CD8-positive, alpha-beta memory T cell (primary cell): ENCODE data around the gene TNFSF8. TPM values are rescaled to one million over a fixed set of nuclear protein-coding genes. Genes with fewer than 3 reads are reported as not detected.

Experiments
- CTCF ChIA-PET: fragments of 350-600 bp; sonication (Branson Sonifier 250); formaldehyde crosslinking; loops from one replicate; lab custom pipeline; 2021; ENCODE audit warnings: antibody characterized with exemption; lab: Charles Lee
- POLR2A ChIA-PET: fragments of 350-600 bp; sonication (Branson Sonifier 250); formaldehyde crosslinking; loops from one replicate; lab custom pipeline; 2021; ENCODE audit warnings: antibody characterized with exemption; lab: Charles Lee
- DNase-seq, 5 donors: peaks; one replicate each; pipeline versions ENCODE4 v3.0.0 to v3.0.0-alpha.2; 2020 to 2022; ENCODE audit warnings: mixed read lengths in 1 of 5
- H3K27ac ChIP-seq: one replicate; pipeline ENCODE4 v1.7.0; 2013; ENCODE audit warnings: low read depth, mild to moderate bottlenecking, low read length, moderate library complexity
- H3K27me3 ChIP-seq: 2 replicates; pipeline ENCODE4 v1.7.0; 2013; ENCODE audit warnings: low read length, mild to moderate bottlenecking; ENCODE audit not compliant: insufficient read depth, poor library complexity, severe bottlenecking
- H3K36me3 ChIP-seq: 2 replicates; pipeline ENCODE4 v1.7.0; 2013; ENCODE audit warnings: mild to moderate bottlenecking, low read length, moderate library complexity; ENCODE audit not compliant: insufficient read depth
- H3K4me1 ChIP-seq: 2 replicates; pipeline ENCODE4 v1.7.0; 2013; ENCODE audit warnings: mild to moderate bottlenecking, low read length, moderate library complexity; ENCODE audit not compliant: insufficient read depth
- H3K4me3 ChIP-seq: 2 replicates; pipeline ENCODE4 v1.7.0; 2013; ENCODE audit warnings: mild to moderate bottlenecking, low read length
- H3K9me3 ChIP-seq: 2 replicates; pipeline ENCODE4 v1.7.0; 2013; ENCODE audit warnings: mild to moderate bottlenecking, low read length
- H3K27ac Mint-ChIP-seq, 8 donors: one replicate each; pipeline ENCODE4 v1.8.0; 2020 to 2021; ENCODE audit warnings: mixed read lengths in 8 of 8, mild to moderate bottlenecking in 6 of 8, inconsistent platforms in 3 of 8, moderate library complexity in 3 of 8
- H3K27me3 Mint-ChIP-seq, 2 donors: one replicate each; pipeline ENCODE4 v1.8.0; 2020 to 2021; ENCODE audit warnings: mixed read lengths in 2 of 2, mild to moderate bottlenecking in 1 of 2, moderate library complexity in 1 of 2
- H3K36me3 Mint-ChIP-seq, 3 donors: one replicate each; pipeline ENCODE4 v1.8.0; 2020 to 2021; ENCODE audit warnings: mixed read lengths in 3 of 3, inconsistent platforms in 1 of 3, mild to moderate bottlenecking in 1 of 3
- H3K4me1 Mint-ChIP-seq, 3 donors: one replicate each; pipeline ENCODE4 v1.8.0; 2020 to 2021; ENCODE audit warnings: mixed read lengths in 3 of 3, inconsistent platforms in 1 of 3, mild to moderate bottlenecking in 1 of 3
- H3K4me3 Mint-ChIP-seq, 7 donors: one replicate each; pipeline ENCODE4 v1.8.0; 2020 to 2021; ENCODE audit warnings: mixed read lengths in 7 of 7, mild to moderate bottlenecking in 6 of 7, moderate library complexity in 4 of 7, inconsistent platforms in 2 of 7
- H3K9me3 Mint-ChIP-seq, 5 donors: one replicate each; pipeline ENCODE4 v1.8.0; 2020 to 2022; ENCODE audit warnings: mixed read lengths in 5 of 5, mild to moderate bottlenecking in 3 of 5, moderate library complexity in 2 of 5, inconsistent platforms in 1 of 5
- polyA plus RNA-seq: library from polyadenylated mRNA; unstranded; fragments of 300-500 nt; fragmentation: Illumina TruSeq; gene quantifications from one replicate; pipeline ENCODE4 v1.2.3, GENCODE V29; 2021
- total RNA-seq, 2 experiments: library from RNA; stranded (reverse); gene quantifications; one replicate each; pipeline ENCODE4 v1.2.3, GENCODE V29; 2021

The TNFSF8 gene
- total and polyA plus RNA-seq, 3 experiments from 2014 or later: 72.6 to 83.6 (median 73.2) TPM

GRCh38 chr9:114856942-114857315, 73.5 kb downstream of the TNFSF8 start:
- no peaks in the 10 kb centered on the region for H3K27me3 ChIP-seq
- ChIA-PET CTCF (interaction anchor here (1.6 kb wide), 1 partner anchor 50 kb away, joined by 4 read pairs; no protein-coding TSS in a partner anchor), POLR2A (no interaction called here)
- H3K4me1 ChIP-seq: no peaks in the 10 kb centered on the region
- no peaks in the 10 kb centered on the region for H3K36me3 ChIP-seq
- no peak overlapping the region for H3K4me3 ChIP-seq
- no peaks in the 10 kb centered on the region for H3K27me3 Mint-ChIP-seq
- no peak overlapping the region for H3K4me3 Mint-ChIP-seq
- DNase-seq: no peak
- H3K9me3 ChIP-seq: no peaks in the 10 kb centered on the region
- peaks cover 0 to 8% (median 0%) of the 10 kb centered on the region in 3 donors for H3K36me3 Mint-ChIP-seq
- H3K27ac ChIP-seq: no peak overlapping the region
- H3K27ac Mint-ChIP-seq: no peak overlapping the region
- H3K4me1 Mint-ChIP-seq: peaks cover 0 to 2% (median 0%) of the 10 kb centered on the region in 3 donors
- H3K9me3 Mint-ChIP-seq: no peaks in the 10 kb centered on the region

- H3K27ac Mint-ChIP-seq: no peak overlapping the region
- no peak overlapping the region for H3K27ac ChIP-seq
- no peaks in the 10 kb centered on the region for H3K27me3 Mint-ChIP-seq
- no peaks in the 10 kb centered on the region for H3K36me3 ChIP-seq
- H3K9me3 ChIP-seq: no peaks in the 10 kb centered on the region
- ChIA-PET POLR2A (no interaction called here), CTCF (interaction anchor here (1.6 kb wide), 1 partner anchor 51 kb away, joined by 4 read pairs; no protein-coding TSS in a partner anchor)
- H3K4me1 Mint-ChIP-seq: peaks cover 1 to 3% (median 2%) of the 10 kb centered on the region in 3 donors
- no peaks in the 10 kb centered on the region for H3K9me3 Mint-ChIP-seq
- H3K36me3 Mint-ChIP-seq: peaks cover 0 to 8% (median 0%) of the 10 kb centered on the region in 3 donors
- H3K4me1 ChIP-seq: no peaks in the 10 kb centered on the region
- no peaks in the 10 kb centered on the region for H3K27me3 ChIP-seq
- no peak overlapping the region for H3K4me3 Mint-ChIP-seq
- no peak for DNase-seq
- H3K4me3 ChIP-seq: no peak overlapping the region
Observed at GRCh38 chr9:114856215-114856941, 74.0 kb downstream of the TNFSF8 start.

- no peaks in the 10 kb centered on the region for H3K9me3 Mint-ChIP-seq
- CTCF ChIA-PET: no interaction called here
- H3K4me3 Mint-ChIP-seq: no peak overlapping the region
- no peaks in the 10 kb centered on the region for H3K36me3 ChIP-seq
- no peak overlapping the region for H3K27ac Mint-ChIP-seq
- H3K4me3 ChIP-seq: no peak overlapping the region
- H3K27me3 ChIP-seq: no peaks in the 10 kb centered on the region
- H3K36me3 Mint-ChIP-seq: peaks cover 0 to 8% (median 0%) of the 10 kb centered on the region in 3 donors
- peaks cover 6 to 11% (median 9%) of the 10 kb centered on the region in 3 donors for H3K4me1 Mint-ChIP-seq
- H3K4me1 ChIP-seq: no peaks in the 10 kb centered on the region
- POLR2A ChIA-PET: no interaction called here
- no peaks in the 10 kb centered on the region for H3K9me3 ChIP-seq
- H3K27ac ChIP-seq: no peak overlapping the region
- H3K27me3 Mint-ChIP-seq: no peaks in the 10 kb centered on the region
- DNase-seq: no peak
Observed at GRCh38 chr9:114855488-114855887, 74.9 kb downstream of the TNFSF8 start.

- no peak overlapping the region for H3K27ac ChIP-seq
- H3K36me3 Mint-ChIP-seq: peaks cover 0 to 8% (median 0%) of the 10 kb centered on the region in 3 donors
- ChIA-PET POLR2A (interaction anchor here (0.6 kb wide), 1 partner anchor 40 kb away, joined by 3 read pairs; no protein-coding TSS in a partner anchor), CTCF (no interaction called here)
- H3K4me1 Mint-ChIP-seq: peaks cover 6 to 11% (median 9%) of the 10 kb centered on the region in 3 donors
- H3K4me3 Mint-ChIP-seq: no peak overlapping the region
- H3K4me1 ChIP-seq: no peaks in the 10 kb centered on the region
- no peak for DNase-seq
- H3K9me3 ChIP-seq: no peaks in the 10 kb centered on the region
- no peaks in the 10 kb centered on the region for H3K27me3 ChIP-seq
- H3K4me3 ChIP-seq: no peak overlapping the region
- no peaks in the 10 kb centered on the region for H3K9me3 Mint-ChIP-seq
- no peak overlapping the region for H3K27ac Mint-ChIP-seq
- no peaks in the 10 kb centered on the region for H3K27me3 Mint-ChIP-seq
- H3K36me3 ChIP-seq: no peaks in the 10 kb centered on the region
Observed at GRCh38 chr9:114854736-114855355, 75.5 kb downstream of the TNFSF8 start.

- Histone ChIP-seq H3K27ac (no peak overlapping the region), H3K4me1 (no peaks in the 10 kb centered on the region), H3K9me3 (no peaks in the 10 kb centered on the region), H3K27me3 (no peaks in the 10 kb centered on the region), H3K4me3 (no peak overlapping the region), H3K36me3 (no peaks in the 10 kb centered on the region)
- Mint-ChIP-seq H3K4me1 (peaks cover 6 to 11% (median 9%) of the 10 kb centered on the region in 3 donors), H3K4me3 (no peak overlapping the region), H3K36me3 (no peaks in the 10 kb centered on the region), H3K9me3 (no peaks in the 10 kb centered on the region), H3K27me3 (no peaks in the 10 kb centered on the region), H3K27ac (peak overlapping the region in 2 of 8 donors; percentile 39 to 42)
- POLR2A ChIA-PET: no interaction called here
- CTCF ChIA-PET: no interaction called here
- DNase-seq: no peak
Observed at GRCh38 chr9:114853071-114853855, 77.1 kb downstream of the TNFSF8 start.

GRCh38 chr9:114852050-114852594, 78.3 kb downstream of the TNFSF8 start:
- no peaks in the 10 kb centered on the region for H3K9me3 Mint-ChIP-seq
- no peak overlapping the region for H3K27ac Mint-ChIP-seq
- Histone ChIP-seq H3K4me1 (no peaks in the 10 kb centered on the region), H3K27me3 (no peaks in the 10 kb centered on the region), H3K4me3 (no peak overlapping the region), H3K36me3 (no peaks in the 10 kb centered on the region), H3K27ac (no peak overlapping the region), H3K9me3 (no peaks in the 10 kb centered on the region)
- ChIA-PET POLR2A (no interaction called here), CTCF (no interaction called here)
- H3K27me3 Mint-ChIP-seq: no peaks in the 10 kb centered on the region
- H3K36me3 Mint-ChIP-seq: no peaks in the 10 kb centered on the region
- H3K4me1 Mint-ChIP-seq: peaks cover 12 to 19% (median 16%) of the 10 kb centered on the region in 3 donors
- no peak overlapping the region for H3K4me3 Mint-ChIP-seq
- no peak for DNase-seq

- H3K4me1 ChIP-seq: no peaks in the 10 kb centered on the region
- no peaks in the 10 kb centered on the region for H3K36me3 ChIP-seq
- no peaks in the 10 kb centered on the region for H3K27me3 ChIP-seq
- no peak overlapping the region for H3K27ac ChIP-seq
- no peak overlapping the region for H3K4me3 ChIP-seq
- Mint-ChIP-seq H3K27ac (peak overlapping the region in 2 of 8 donors; percentile 10 to 11), H3K4me1 (peaks cover 12 to 19% (median 16%) of the 10 kb centered on the region in 3 donors), H3K27me3 (no peaks in the 10 kb centered on the region), H3K36me3 (no peaks in the 10 kb centered on the region), H3K9me3 (no peaks in the 10 kb centered on the region), H3K4me3 (no peak overlapping the region)
- H3K9me3 ChIP-seq: no peaks in the 10 kb centered on the region
- ChIA-PET CTCF (no interaction called here), POLR2A (no interaction called here)
- no peak for DNase-seq
Observed at GRCh38 chr9:114851306-114851705, 79.1 kb downstream of the TNFSF8 start.
